ENCODE measurements around the gene RMI1. TPM values are rescaled to one million over a fixed set of nuclear protein-coding genes. Genes with fewer than 3 reads are reported as not detected.

RMI1 gene
- total and polyA plus RNA-seq, 2 of the 8 experiments (the other 6 are each of a cell fraction or from before 2014, with no cell fraction given): 3.0 to 34.1 TPM

- TF ChIP-seq, protein P1, sequence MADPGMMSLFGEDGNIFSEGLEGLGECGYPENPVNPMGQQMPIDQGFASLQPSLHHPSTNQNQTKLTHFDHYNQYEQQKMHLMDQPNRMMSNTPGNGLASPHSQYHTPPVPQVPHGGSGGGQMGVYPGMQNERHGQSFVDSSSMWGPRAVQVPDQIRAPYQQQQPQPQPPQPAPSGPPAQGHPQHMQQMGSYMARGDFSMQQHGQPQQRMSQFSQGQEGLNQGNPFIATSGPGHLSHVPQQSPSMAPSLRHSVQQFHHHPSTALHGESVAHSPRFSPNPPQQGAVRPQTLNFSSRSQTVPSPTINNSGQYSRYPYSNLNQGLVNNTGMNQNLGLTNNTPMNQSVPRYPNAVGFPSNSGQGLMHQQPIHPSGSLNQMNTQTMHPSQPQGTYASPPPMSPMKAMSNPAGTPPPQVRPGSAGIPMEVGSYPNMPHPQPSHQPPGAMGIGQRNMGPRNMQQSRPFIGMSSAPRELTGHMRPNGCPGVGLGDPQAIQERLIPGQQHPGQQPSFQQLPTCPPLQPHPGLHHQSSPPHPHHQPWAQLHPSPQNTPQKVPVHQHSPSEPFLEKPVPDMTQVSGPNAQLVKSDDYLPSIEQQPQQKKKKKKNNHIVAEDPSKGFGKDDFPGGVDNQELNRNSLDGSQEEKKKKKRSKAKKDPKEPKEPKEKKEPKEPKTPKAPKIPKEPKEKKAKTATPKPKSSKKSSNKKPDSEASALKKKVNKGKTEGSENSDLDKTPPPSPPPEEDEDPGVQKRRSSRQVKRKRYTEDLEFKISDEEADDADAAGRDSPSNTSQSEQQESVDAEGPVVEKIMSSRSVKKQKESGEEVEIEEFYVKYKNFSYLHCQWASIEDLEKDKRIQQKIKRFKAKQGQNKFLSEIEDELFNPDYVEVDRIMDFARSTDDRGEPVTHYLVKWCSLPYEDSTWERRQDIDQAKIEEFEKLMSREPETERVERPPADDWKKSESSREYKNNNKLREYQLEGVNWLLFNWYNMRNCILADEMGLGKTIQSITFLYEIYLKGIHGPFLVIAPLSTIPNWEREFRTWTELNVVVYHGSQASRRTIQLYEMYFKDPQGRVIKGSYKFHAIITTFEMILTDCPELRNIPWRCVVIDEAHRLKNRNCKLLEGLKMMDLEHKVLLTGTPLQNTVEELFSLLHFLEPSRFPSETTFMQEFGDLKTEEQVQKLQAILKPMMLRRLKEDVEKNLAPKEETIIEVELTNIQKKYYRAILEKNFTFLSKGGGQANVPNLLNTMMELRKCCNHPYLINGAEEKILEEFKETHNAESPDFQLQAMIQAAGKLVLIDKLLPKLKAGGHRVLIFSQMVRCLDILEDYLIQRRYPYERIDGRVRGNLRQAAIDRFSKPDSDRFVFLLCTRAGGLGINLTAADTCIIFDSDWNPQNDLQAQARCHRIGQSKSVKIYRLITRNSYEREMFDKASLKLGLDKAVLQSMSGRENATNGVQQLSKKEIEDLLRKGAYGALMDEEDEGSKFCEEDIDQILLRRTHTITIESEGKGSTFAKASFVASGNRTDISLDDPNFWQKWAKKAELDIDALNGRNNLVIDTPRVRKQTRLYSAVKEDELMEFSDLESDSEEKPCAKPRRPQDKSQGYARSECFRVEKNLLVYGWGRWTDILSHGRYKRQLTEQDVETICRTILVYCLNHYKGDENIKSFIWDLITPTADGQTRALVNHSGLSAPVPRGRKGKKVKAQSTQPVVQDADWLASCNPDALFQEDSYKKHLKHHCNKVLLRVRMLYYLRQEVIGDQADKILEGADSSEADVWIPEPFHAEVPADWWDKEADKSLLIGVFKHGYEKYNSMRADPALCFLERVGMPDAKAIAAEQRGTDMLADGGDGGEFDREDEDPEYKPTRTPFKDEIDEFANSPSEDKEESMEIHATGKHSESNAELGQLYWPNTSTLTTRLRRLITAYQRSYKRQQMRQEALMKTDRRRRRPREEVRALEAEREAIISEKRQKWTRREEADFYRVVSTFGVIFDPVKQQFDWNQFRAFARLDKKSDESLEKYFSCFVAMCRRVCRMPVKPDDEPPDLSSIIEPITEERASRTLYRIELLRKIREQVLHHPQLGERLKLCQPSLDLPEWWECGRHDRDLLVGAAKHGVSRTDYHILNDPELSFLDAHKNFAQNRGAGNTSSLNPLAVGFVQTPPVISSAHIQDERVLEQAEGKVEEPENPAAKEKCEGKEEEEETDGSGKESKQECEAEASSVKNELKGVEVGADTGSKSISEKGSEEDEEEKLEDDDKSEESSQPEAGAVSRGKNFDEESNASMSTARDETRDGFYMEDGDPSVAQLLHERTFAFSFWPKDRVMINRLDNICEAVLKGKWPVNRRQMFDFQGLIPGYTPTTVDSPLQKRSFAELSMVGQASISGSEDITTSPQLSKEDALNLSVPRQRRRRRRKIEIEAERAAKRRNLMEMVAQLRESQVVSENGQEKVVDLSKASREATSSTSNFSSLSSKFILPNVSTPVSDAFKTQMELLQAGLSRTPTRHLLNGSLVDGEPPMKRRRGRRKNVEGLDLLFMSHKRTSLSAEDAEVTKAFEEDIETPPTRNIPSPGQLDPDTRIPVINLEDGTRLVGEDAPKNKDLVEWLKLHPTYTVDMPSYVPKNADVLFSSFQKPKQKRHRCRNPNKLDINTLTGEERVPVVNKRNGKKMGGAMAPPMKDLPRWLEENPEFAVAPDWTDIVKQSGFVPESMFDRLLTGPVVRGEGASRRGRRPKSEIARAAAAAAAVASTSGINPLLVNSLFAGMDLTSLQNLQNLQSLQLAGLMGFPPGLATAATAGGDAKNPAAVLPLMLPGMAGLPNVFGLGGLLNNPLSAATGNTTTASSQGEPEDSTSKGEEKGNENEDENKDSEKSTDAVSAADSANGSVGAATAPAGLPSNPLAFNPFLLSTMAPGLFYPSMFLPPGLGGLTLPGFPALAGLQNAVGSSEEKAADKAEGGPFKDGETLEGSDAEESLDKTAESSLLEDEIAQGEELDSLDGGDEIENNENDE (IDR thresholded peaks at IDR 0.05; ENCODE audit: insufficient replicate concordance, low read length): no peak
- TF ChIP-seq KDM1A (IDR thresholded peaks at IDR 0.05; ENCODE audit: borderline replicate concordance, low read length) (no peak), GTF2F1 (IDR thresholded peaks at IDR 0.05; ENCODE audit: borderline replicate concordance, low read depth, low read length) (no peak), CHD1 (IDR thresholded peaks at IDR 0.05; ENCODE audit: low read depth, low read length) (no peak), TCF12 (IDR thresholded peaks at IDR 0.05; ENCODE audit: low read depth, low read length) (no peak), RNF2 (IDR thresholded peaks at IDR 0.05; ENCODE audit: borderline replicate concordance, low read depth, low read length, missing control alignments, poor library complexity, severe bottlenecking) (no peak), SAP30 (IDR thresholded peaks at IDR 0.05; ENCODE audit: insufficient read depth, insufficient replicate concordance, low read length) (no peak), ATF3 (IDR thresholded peaks at IDR 0.05; ENCODE audit: insufficient read depth, low read depth, low read length) (no peak), BRCA1 (IDR thresholded peaks at IDR 0.05; ENCODE audit: low read depth, low read length) (no peak), SIN3A (conservative IDR thresholded peaks at IDR 0.05 in 1 of 2, IDR thresholded peaks at IDR 0.05 in 1 of 2; ENCODE audit: low read depth in 1 of 2, low read length in 2 of 2) (no peak), MAFK (IDR thresholded peaks at IDR 0.05; ENCODE audit: low read depth, low read length) (no peak)
Measured at GRCh38 chr9:83976372-83976771, 4.2 kb upstream of the RMI1 start (continued).
